Keratinocyte (primary cell): ENCODE measurements around the gene CR1L.

ENCODE experiments used
- CTCF ChIP-seq, 3 experiments: IDR thresholded peaks in 1 of 3; conservative IDR thresholded peaks in 1 of 3; optimal IDR thresholded peaks in 1 of 3; 2 replicates in 2 of 3; 3 replicates in 1 of 3; pipeline versions ENCODE3 to v1.5.1; 2011; ENCODE audit warnings: low read length in 3 of 3, mild to moderate bottlenecking in 3 of 3, moderate library complexity in 2 of 3, control low read depth in 1 of 3, inconsistent platforms in 1 of 3; ENCODE audit not compliant: insufficient read depth in 2 of 3; ENCODE audit errors: extremely low read depth in 1 of 3
- EZH2 ChIP-seq: IDR thresholded peaks from one replicate; pipeline ENCODE4 v1.6.1; 2012; ENCODE audit warnings: inconsistent platforms, mild to moderate bottlenecking, low read length, moderate library complexity

- TF ChIP-seq CTCF (optimal IDR thresholded peaks at IDR 0.05 in 1 of 3, IDR thresholded peaks at IDR 0.05 in 1 of 3, conservative IDR thresholded peaks at IDR 0.05 in 1 of 3; ENCODE audit: extremely low read depth in 1 of 3, insufficient read depth in 2 of 3, low read length in 3 of 3) = no peak
- TF ChIP-seq EZH2 = no peak
Observed at GRCh38 chr1:207703712-207704111, 58.8 kb downstream of the CR1L start.
